ENCODE measurements around the gene SPTBN1.

The SPTBN1 gene

DNA sequence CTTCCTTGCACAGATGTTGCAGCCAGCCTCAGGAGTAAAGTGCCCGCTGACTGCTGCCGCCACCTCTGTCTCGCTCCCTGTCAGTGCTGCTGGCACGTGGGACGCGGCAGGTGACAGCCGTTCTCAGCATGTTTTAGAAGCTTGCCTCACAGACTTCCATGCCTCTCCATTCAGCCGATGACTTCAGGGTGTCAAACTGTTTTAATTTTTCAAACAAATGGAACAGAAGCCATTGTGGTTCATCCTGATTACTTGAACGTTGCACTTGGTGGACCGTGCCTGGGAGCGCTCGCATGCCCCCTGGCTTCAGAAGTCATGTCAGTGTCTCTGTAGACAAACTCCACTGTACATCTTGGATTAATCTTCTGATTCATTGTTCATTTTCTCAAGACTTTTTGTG lies 204.6 kb downstream of the SPTBN1 start:
- no peak for DNase-seq

DNA sequence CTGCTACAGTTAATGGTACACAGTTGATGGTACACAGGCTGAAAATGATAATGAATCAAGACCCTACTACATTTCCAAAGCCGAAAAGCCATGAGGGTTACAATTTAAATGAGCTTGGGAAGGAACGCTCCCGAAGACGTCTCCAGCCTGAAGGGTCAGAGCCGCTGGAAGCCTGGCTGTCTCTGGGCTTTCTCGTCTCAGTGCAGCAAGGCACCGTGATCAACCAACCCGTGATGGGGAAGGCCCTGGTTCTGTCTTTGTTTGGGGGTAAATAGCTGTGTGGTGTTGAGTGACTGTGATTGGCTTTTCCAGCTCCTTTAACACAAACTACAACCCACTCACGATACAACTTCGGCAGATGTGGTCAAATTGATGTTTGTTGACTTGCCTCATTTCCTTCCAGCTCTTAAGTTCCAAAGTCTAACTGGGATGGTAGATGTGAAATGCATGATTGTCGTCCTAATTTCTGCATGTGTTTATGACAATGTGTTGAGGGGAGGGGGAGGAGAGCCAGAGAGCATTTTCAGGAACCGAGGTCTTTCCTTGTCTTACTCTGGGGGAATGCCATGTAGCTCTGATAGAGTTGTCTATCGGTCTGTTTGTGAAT lies 207.4 kb downstream of the SPTBN1 start:
- no peak for DNase-seq

DNA sequence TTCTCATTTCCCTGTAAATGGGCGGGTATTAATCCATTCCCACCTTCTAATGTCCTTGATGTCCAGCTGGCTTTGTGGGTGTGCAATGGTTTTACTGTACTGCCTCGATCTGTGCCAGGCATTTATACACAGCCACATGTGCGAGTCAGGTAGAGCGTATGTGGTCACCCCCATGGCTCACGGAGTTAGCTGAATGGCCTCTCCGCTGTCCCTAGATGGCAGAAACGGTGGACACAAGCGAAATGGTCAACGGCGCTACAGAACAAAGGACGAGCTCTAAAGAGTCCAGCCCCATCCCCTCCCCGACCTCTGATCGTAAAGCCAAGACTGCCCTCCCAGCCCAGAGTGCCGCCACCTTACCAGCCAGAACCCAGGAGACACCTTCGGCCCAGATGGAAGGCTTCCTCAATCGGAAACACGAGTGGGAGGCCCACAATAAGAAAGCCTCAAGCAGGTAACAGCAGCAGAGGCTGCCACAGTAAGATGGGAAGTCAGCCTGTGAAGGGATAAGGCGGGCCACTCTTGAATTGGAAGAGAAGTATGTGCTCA lies 208.2 kb downstream of the SPTBN1 start:
- DNase-seq, result no peak

DNA sequence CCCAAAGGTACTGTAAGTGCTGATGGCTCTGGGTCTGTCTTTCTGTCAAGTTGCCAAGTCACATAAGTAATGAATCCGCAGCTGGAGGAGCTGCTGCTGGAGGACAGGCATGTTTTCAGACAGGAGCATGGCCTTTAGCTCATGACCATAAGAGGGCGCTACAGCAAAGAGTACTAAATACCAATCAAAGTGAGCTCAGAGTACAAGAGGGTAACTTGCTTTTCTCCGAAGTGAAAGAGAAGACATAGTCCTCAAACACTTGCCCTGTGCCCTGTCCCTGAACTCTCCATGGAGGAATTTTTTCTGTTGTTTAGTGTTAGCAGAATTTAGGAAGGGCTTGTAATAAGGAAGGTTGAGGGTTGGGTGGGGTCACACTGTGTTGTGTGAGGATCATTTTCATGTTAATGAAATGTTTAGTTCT lies 209.3 kb downstream of the SPTBN1 start:
- DNase-seq, result peak; percentile 53

DNA sequence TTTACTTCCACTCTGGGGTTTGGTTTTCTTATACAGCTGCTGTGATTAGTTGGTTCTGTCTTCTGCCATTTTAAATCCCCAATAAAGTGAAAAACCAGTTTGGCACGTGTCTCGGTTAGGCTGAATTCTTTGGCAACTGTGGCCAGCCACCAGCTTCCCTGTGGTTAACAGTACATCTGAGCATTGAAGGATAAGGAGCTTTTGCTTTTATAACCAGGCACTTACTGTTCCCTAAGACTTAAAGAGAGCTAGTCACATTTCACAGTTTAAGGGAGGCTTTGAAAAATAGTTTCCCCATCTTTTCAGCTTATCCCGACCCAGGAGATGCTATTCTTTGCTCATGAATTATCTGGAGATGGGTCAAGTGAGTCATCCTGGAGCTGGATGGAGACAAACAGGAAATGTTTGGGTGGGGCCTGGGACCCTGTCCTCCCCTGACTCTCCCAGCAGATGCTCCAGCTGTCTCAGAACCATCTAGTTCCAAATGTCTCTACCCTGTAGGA lies 210.1 kb downstream of the SPTBN1 start:
- DNase-seq, result peak; percentile 91

DNA sequence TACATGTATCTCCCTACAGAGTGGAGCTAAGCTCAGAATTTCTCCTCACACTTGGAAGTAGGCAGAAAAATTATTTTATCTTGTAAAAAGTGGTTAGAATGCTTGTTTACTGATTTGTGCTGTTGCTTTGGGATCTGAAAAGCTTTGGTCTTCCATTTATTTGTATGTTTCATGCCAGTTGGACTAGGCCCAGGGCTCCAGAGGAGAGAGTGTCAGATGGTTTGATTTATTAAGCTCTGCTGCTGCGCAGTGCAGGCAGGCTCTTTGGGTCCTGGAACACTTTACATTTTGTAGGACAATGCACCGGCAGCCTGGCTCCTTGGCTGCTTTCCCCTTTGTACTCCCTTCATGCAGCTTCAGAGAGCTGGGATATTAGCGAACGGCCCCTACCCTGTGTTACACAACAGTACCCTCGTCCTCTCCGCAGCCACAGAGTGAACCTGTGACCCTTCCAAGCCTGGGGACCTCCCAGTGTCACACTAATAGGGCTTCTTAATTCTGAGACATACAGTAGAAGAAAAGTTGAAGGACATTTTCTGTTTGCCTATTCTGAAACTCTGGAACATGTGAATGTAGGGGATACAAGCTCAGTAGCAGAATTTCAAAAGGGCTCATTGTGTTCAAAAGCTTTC lies 210.6 kb downstream of the SPTBN1 start:
- DNase-seq, result no peak

DNA sequence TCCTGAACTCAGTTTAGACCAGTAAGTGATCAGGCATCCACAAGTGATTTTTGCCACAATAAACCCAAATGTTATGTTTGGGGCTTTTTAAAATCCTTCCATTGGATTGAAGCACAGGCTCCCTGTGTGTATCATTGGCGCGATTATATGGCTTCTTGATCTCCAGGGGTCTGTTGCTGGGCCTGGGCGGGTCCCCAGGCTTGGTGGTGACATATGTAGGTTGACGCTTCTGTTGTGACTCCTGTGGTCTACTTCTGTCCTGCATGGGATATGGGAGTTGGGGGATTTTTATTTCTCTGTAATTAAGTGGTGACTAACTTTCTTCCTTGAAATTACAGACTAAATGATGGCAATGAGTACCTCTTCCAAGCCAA lies 211.1 kb downstream of the SPTBN1 start:
- DNase-seq, result no peak

DNA sequence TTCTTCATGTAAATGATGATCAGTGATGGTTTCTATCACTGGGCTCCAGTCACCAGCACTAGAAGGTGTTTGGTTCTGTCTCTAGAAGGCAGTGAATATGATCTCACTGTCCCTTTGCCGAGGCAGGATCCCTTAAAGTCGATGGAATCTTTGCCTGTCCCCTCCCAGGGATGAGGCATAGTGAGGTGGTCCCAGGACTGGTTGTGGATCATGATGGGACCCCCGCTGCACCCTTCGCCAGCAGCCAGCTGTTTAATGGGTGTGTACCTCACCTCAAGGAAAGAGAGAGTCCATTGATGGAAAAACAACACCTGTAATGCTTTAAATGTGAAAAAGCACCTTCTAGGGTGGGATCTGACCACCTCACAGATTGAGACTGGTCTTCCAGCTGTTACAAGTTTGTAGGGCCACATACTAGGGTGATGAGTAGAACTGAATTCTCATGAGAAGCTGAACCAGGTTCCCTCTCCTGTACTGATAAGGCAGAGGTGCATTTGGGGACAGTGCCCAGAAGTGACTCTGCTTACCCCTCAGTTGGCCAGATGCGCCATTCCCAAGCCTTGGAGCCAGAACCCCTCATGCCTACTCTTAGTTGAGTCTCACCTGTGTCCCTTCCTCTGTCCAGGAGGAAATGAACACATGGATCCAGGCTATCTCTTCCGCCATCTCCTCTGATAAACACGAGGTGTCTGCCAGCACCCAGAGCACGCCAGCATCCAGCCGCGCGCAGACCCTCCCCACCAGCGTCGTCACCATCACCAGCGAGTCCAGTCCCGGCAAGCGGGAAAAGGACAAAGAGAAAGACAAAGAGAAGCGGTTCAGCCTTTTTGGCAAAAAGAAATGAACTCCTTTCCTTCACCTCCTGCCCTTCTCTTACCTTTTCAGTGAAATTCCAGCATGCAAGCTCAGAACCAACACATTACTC lies 211.9 kb downstream of the SPTBN1 start:
- no peak for DNase-seq

DNA sequence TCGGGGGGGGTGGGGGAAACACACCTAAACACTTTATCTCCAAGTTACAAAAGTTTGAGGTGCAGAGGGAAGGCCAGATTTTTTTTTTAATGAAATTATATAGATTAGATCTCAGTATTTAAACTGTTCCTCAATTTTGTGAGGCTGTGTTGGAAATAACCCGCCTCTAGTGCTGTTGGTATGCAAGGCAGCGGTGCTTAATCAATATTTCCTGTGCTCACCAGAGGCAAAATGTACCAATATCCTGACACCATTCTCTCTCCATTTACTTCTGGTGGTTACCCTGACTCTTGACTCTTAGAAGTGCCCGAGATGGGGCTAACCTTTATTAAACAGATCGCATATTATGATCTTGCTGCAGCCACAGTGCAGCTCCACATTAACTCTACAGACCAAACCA lies 212.6 kb downstream of the SPTBN1 start:
- DNase-seq, result no peak

DNA sequence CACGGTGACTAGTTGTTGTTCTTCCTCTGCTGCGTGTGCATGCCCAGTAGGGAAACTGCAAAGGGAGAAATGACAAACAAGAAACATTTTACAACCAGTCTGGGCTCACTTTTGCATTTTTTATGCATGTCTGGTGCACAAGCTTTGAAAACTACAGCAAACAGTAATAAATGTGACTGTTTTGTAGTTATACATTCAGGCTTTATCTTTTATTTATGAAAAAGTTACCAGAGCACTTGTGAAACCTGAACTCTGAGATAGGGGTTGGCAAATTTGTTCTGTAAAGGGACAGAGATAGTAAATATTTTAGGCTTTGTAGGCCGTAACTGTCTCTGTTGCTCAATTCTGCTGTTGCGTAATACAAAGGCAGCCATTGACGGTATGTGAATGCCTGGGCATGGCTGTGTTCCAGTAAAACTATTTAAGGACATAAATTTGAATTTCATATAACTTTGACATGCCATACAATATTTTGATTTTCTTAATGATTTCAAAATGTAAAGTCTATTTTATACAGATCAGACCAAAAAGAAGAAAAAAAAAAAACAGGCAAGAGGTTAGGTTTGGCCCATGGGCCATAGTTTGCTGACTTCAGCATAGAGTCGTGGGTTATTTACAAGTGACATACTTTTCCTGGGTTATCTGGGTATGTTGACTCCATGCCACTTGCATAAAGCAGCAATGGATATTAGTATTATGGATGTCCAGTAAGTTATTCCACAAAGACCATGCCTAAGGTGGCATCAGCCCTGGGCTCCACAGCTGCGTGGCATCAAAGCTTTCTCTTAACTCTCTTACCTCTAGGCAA lies 213.8 kb downstream of the SPTBN1 start:
- peak; percentile 66 for DNase-seq

DNA sequence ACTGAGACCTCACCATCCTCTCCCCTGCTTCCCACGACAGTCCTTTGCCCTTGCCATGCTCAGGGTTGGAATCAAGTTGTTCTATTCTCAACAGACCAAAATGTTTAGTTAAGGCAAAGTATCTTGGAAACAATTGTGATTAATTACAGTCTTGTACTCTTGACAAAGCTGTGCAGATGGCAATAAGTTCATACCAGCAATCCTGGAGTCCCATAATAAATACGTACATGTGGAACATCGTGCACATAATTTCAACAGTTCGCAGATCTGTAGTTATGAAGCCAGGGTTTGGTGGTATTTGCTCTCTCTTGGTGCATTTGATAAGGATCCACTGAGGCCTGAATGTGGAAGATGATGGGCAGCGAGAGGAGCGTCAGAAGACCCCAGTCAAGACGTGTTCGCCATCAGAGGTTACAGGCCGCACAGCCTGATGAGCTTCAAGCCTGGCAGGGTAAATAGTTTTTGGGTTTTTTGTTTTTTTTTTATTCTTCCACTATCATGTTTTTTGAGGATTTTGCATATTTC lies 214.4 kb downstream of the SPTBN1 start:
- DNase-seq, result no peak

DNA sequence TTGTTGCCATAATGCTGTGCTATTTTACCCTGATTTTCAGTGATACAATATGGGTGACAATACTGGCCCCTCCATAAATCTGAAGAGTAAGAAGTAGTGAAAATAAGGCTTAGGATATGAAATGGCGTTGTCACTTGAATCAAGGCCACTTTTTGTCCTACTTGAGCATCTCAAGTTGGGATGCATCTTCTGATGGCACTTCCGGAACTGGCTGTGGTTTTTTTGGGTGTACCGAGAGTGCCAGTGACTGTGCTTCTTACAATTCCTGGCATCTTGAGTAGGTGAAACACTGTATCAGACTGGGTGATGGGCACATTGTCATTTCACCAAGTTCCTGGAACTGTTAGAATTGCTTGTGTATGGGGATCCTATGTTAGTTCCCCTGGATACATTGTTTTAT lies 214.9 kb downstream of the SPTBN1 start:
- DNase-seq, result no peak

DNA sequence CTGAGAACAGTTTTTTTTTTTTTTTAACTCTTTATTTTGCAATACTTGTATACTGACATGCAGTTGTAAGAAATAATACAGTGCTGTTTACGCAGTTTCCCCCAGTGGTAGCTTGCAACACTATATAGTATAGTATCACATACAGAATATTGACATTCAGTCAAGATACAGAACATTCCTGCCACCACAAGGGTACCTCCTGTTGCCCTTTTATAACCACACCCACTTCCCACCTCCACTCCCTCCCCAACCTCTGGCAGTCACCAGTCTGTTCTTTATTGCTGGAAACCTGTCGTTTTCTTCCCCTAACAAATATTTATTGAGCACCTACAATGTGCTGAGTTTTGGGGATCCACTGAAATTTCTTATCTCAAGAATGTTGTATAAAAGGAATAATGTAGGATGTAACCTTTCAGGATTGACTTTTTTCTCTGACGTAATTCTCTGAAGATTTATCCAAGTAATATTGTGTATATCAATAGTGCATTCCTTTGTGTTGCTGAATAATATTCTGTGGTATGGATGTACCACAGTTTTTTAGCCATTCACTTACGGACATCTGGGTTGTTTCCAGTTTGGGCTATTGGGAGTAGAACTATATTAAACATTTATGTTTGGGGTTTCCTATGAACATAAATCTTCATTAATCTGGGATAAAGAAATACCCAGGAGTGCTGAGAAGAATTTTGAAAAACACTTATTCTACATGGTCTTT lies 215.9 kb downstream of the SPTBN1 start:
- no peak for DNase-seq

DNA sequence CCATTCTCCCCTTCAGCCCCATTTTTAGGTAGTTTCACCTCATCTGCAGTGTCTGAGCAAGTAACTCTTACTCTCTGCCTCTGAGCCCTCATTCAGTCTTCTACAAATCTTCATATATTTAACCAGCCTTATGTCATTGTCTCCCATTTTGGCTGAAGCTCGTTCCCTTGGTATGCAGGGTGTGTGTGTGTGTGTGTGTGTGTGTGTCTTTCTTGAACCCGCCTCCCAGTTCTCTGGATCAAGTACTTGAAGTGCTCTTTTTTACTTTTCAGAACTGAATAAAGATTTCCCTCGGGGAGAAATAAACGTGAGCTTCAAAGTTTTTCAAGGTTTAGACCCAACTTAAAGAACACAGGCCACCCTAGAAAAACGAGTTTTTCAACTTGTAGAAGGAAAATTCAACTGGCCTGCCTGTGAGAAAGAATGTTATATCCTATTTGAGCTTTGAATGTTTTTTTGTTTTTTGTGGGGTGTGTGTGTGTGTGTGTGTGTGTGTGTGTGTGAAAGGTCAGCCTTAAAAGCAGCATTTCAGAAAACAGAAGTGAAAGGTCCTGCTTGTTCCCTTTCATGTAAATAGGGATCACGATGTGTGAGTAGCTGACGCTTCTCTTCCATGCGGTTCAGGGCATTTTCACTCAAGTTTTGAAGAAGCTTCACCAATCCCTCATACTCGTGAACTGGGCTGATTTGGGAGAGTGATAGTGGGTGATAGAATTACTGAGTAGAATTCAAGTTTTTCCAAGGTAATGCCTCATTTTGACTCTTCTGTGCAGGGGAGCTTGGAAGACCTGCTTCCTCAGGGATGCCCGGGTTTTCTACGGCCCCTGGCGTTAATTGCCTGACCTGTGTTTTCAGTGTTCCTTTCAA lies 216.7 kb downstream of the SPTBN1 start:
- DNase-seq, result peak; percentile 25

DNA sequence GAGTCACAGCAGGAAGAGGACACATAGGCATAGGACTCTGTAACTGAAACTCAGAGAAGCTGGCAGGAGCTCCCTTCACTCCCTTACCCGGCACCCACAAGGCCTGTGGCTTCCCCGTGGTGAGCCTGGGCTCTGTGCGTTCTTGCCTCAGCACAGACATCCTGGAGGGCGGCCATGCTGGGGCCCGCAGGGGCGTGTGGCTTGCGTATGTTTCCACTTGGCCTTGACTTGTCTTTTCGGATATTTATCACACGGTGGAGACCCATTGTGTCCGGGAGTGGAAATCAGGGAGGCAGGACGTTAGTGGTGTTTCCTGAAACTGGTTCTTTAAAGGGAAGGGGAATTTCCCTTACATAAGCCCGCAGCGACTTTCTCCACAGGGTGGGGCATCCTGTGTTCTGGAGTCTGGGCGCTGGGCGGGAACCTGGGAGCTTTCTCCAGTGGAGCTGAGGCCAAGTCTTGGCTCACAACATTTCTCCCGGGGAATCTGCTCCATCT lies 217.4 kb downstream of the SPTBN1 start:
- peak; percentile 25 for DNase-seq

DNA sequence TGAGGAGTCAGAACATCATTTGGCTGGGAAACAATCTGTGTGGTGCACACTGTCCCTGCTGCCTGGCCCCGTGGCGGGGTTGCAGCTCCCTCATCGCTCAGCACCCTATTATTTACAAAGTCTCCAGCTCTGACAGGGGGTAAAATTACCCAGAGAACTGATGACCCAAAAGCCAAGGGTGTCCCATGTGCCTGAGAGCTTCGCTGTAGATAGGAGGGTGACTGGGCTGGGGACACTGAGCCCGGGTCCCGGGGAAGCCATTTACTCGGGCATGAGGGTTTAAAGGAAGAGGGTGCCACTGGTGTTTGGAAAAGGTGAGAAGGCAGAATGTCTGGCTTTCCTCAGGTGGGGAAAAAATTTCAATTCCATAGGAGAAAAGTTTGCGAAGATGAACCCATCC lies 219.2 kb downstream of the SPTBN1 start:
- DNase-seq, result no peak

DNA sequence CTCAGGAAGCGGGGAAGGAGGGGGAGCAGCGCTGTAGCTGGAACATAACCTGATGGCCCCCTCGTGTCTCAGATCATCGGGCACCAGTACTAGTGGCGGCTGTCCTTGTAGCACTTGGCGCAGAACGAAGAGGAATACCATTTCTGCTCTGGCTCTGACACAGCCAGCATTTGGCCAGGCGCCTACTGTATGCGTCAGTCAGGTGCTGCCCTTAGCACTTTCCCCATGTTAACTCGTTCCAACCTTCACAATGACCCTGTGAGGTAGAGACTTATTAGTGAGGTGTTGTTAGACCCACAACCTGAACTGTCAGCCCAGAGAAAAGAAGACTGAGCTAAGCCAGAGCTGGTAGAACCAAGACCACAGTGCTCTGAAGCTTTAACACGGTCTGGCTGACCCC lies 219.6 kb downstream of the SPTBN1 start:
- DNase-seq, result no peak

DNA sequence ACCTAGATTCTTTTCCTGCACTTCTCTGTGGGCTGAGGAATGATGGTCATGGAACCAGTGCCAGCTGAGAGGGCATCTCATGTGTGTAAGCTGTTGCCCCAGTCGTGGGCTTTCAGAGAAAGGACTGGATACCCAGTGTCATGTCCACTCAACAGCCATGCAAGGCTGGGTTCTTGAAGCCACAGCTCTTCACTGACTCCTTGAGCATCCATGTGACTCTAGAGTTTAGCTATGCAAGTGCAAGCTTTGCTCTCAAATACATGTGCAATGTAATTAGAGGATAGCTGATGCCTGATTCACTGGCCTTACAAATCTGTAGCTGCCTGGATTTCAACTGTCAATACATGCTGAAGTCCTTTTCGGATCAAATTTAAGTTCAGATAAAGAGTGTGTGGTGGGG lies 220.5 kb downstream of the SPTBN1 start:
- peak; percentile 71 for DNase-seq

DNA sequence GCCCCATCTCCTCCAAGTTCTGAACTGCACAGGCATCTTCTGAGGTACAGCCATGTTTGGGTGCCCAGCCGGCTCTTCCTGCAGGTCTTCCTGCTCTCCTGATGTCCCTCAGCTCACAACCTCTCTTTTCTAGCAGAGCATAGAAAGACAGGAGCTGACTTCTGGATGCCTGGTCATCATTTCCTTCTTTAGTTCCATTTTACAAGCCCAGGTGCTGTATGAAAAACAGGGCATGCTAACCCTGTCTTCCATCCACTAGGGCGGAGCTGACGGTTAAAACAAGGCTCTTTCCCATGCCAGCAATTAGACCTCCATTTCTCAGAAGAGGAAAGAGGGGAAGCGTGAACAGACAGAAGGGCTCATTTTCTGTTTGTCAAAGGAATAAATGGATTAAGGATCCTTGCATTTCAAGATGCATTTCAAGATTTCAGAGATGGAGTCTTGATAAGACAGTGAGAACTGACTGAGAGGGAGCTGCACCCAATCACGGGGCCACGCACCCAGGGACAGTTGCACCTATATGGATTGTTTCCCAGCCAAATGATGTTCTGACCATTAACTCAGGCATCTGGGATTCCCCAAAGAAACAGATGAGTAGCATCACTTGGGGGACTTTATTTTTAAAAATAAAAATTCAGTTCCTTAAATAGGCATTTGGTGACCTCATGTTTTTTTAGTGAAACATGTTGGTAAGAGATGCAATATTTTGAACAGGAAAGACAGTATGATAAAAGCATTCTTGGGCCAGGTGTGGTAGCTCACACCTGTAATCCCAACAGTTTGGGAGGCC lies 221.5 kb downstream of the SPTBN1 start:
- peak; percentile 30 for DNase-seq
